Measurements from ENCODE around the gene ID1. TPM values are rescaled to one million over a fixed set of nuclear protein-coding genes. Genes with fewer than 3 reads are reported as not detected.
"Not testable (repeated sequence)": the region's sequence is repeated elsewhere in the genome, so short reads cannot be mapped to it uniquely, and the experiment has no call there.

Gene ID1
- total RNA-seq, 2 experiments from 2014 or later: 0.85 to 1.4 TPM

DNA sequence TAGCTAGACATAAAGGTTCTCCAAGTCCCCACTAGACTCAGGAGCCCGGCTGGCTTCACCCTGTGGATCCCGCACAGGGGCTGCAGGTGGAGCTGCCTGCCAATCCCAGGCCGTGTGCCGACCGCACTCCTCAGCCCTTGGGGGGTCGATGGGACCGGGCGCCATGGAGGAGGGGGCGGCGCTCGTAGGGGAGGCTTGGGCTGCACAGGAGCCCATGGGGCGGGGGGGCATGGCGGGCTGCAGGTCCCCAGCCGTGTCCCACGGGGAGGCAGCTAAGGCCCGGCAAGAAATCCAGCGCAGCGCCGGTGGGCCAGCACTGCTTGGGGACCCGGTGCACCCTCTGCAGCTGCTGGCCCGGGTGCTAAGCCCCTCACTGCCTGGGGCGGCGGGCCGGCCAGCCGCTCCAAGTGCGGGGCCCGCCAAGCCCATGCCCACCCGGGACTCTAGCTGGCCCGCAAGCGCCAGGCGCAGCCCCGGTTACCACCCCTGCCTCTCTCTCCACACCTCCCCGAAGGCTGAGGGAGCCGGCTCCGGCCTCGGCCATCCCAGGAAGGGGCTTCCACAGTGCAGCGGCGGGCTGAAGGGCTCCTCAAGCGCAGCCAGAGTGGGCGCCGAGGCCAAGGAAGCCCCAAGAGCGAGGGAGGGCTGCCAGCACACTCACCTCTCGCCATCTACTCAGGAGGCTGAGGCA is 26.5 kb upstream of the ID1 start:
- Mint-ChIP-seq H3K9me3 (no peaks in the 10 kb centered on the region), H3K4me1 (peaks cover 14% of the 10 kb centered on the region), H3K27me3 (no peaks in the 10 kb centered on the region), H3K36me3 (ENCODE audit: low read depth) (no peaks in the 10 kb centered on the region), H3K4me3 (no peak overlapping the region), H3K27ac (no peak overlapping the region)
- CTCF ChIA-PET: interaction anchor here (1.1 to 4.3 kb wide), 5 partner anchors 9 to 56 kb away, joined by 3 to 26 read pairs (median 7); no protein-coding TSS in a partner anchor
- DNase-seq: no peak
- POLR2A ChIA-PET: no interaction called here

DNA sequence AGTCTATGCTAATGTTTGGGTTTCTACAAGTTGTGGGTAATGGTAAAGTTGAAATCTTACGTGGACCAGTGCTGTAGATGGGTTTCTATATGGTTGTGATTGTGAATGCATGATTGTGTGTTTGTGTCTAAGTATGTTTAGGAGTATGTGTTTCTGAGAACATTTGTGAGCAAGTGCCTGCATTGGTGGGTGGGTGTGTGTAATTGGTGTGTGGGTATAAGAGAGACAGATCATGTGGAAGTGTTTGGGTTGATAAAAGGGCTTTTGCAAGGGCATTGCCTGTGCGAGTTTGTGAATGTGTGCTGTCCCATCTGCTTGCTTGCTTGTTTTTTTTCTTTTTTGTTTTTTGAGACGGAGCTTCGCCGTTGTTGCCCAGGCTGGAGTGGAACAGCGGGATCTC is 25.8 kb upstream of the ID1 start:
- Mint-ChIP-seq H3K4me1 (peaks cover 8% of the 10 kb centered on the region), H3K27me3 (no peaks in the 10 kb centered on the region), H3K36me3 (ENCODE audit: low read depth) (no peaks in the 10 kb centered on the region), H3K9me3 (no peaks in the 10 kb centered on the region), H3K27ac (no peak overlapping the region), H3K4me3 (no peak overlapping the region)
- CTCF ChIA-PET: interaction anchor here (0.6 to 4.3 kb wide), 3 partner anchors 17 to 1706 kb away, joined by 4 to 26 read pairs (median 6); no protein-coding TSS in a partner anchor
- no peak for DNase-seq
- POLR2A ChIA-PET: no interaction called here

DNA sequence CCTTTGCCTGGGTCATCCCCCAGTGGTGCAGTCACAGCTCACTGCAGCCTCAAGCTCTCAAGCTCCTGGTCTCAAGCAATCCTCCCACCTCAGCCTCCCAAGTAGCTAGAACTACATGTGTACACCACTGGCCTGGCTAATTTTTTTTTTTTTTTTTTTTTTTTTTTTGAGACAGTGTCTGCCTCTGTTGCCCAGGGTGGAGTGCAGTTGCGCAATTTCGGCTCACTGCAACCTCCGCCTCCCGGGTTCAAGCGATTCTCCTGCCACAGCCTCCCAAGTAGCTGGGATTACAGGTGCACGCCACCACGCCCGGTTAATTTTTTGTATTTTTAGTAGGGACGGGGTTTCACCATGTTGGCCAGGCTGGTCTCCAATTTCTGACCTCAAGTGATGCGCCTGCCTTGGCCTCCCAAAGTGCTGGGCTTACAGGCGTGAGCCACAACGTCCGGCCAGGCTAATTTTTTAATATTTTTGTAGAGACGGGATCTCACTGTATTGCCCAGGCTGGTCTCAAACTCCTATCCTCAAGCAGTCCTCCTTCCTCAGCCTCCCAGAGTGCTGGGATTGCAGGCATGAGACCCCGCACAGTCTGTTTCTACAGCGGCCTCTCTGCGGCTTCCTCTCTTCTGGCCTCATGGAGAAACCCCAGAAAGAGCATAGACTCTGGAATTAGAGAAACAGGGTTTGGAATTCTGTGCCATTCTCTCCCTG is 25.0 kb upstream of the ID1 start:
- H3K4me1 Mint-ChIP-seq; H3K9me3 Mint-ChIP-seq; H3K27me3 Mint-ChIP-seq; H3K36me3 Mint-ChIP-seq (ENCODE audit: low read depth); POLR2A ChIA-PET; DNase-seq; H3K4me3 Mint-ChIP-seq; H3K27ac Mint-ChIP-seq: not testable (repeated sequence)
- CTCF ChIA-PET: interaction anchor here (0.6 to 4.3 kb wide), 3 partner anchors 16 to 1706 kb away, joined by 4 to 26 read pairs (median 6); no protein-coding TSS in a partner anchor

DNA sequence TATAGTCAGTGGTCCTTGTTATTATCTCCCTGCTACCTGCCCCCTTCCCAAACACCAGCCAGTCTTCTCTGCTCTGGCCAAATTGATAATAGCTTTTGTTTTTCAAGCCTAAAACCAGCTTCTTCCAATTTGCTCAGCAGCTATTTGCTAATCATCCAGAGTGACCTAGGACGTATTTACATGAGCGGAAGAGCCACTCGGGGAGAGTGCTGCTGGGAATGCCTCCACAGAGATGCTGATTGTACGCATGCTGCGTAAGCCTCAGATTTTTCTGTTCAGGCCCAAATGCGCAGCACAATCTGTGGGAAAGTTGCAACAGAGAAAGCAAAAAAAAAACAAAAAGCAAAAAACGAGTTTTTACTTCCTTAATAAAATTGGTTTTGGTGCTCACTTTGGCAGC is 24.4 kb upstream of the ID1 start:
- Mint-ChIP-seq H3K4me1 (peaks cover 8% of the 10 kb centered on the region), H3K36me3 (ENCODE audit: low read depth) (no peaks in the 10 kb centered on the region), H3K9me3 (no peaks in the 10 kb centered on the region), H3K4me3 (no peak overlapping the region), H3K27me3 (peaks cover 5% of the 10 kb centered on the region), H3K27ac (no peak overlapping the region)
- POLR2A ChIA-PET: no interaction called here
- DNase-seq: no peak
- CTCF ChIA-PET: interaction anchor here (1.3 to 4.3 kb wide), 2 partner anchors 16 to 31 kb away, joined by 6 to 26 read pairs; no protein-coding TSS in a partner anchor

DNA sequence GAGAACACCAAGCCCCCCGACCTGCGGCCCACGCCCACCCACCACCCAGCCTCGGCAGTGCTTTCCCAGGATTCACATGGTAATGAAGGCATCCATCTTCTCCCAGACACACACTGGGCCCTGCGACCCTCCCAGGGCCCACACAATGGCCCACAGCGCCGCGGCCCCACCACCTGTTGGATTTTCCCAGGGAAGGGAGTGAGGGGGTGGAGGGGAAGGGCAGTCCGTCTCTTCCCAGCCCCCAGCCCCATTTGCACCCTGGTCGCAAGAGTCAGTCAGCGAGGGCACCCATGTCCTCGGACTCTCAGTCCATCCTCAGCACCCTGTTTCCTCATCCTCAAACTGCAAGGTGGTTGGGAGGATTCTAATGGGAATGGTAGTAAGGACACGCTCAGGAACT is 23.7 kb upstream of the ID1 start:
- Mint-ChIP-seq H3K36me3 (ENCODE audit: low read depth) (no peaks in the 10 kb centered on the region), H3K9me3 (no peaks in the 10 kb centered on the region), H3K4me1 (peaks cover 8% of the 10 kb centered on the region), H3K27me3 (peaks cover 7% of the 10 kb centered on the region), H3K4me3 (no peak overlapping the region), H3K27ac (no peak overlapping the region)
- DNase-seq: no peak
- CTCF ChIA-PET: no interaction called here
- POLR2A ChIA-PET: no interaction called here

DNA sequence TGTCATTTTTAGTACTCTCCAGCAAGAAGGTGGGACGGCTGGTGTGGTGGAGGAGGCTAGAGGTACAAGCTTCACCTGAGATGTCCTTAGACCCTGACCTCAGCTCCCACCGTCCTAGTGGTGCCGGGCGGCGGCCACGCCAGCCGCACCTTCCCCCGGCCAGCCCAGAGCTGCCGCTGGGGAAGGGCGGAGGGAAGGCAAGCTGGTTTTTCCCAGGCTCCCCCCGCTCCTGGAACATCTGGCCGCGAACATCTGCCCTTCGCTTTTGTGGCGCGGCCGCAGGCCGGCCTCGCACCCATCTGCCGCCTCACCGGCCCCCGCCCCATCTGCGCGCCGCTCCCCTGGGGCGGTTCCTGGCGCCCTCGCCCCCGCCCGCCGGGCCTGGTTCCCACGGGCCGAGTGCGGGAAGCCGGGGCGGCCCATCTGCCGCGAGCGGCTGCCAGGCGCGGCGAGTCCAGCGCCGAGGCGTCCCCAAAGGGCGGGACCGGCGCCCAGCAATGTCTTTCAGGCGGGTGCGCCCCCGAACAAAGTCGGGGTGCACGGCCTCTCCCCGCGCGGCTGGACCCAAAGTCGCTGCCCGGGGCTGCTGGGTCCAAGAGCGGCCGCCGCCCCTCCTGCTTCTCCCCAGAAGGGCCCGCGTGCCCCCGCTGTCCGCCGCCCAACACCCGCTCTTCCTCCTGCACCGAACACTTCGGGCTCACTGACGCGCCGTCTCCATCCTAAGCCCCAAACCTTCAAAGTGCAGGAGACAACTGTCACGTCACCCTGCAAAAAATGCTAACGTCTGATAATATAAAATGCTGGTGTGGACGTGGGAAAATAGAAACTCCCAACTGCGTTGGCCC is 17.3 kb upstream of the ID1 start:
- Mint-ChIP-seq H3K9me3 (no peaks in the 10 kb centered on the region), H3K36me3 (ENCODE audit: low read depth) (no peaks in the 10 kb centered on the region), H3K27me3 (peaks cover 25% of the 10 kb centered on the region), H3K4me1 (peaks cover 7% of the 10 kb centered on the region), H3K4me3 (peak overlapping the region; percentile 51), H3K27ac (no peak overlapping the region)
- ChIA-PET CTCF (interaction anchor here (0.6 to 3.4 kb wide), 6 partner anchors 10 to 136 kb away, joined by 3 to 25 read pairs (median 6); no protein-coding TSS in a partner anchor), POLR2A (no interaction called here)
- no peak for DNase-seq

DNA sequence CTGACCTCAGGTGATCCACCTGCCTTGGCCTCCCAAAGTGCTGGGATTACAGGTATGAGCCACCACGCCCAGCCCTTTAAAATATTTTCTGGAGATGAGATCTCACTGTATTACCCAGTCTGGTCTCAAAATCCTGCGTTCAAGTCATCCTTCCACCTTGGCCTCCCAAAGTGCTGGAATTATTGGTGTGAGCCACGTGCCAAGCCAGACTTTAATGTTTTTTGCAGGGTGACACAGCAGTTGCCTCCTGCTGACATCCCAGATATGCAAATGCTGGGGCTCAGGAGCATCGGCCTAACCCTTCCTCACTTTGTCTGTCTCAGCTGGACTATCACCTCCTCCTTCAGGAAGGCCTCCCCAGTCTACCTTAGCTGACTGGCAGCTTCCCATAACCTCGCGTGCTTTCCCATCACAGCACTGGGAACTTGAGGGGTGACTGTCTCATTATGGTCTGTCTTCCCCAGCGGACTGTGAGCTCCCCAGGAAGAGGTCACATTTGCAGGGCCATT is 14.3 kb upstream of the ID1 start:
- H3K36me3 Mint-ChIP-seq (ENCODE audit: low read depth): no peaks in the 10 kb centered on the region
- DNase-seq: no peak
- H3K4me3 Mint-ChIP-seq: no peak overlapping the region
- H3K27me3 Mint-ChIP-seq: peaks cover 19% of the 10 kb centered on the region
- ChIA-PET POLR2A (no interaction called here), CTCF (interaction anchor here (0.6 to 2.1 kb wide), 7 partner anchors 12 to 133 kb away, joined by 3 to 12 read pairs (median 4); no protein-coding TSS in a partner anchor)
- H3K4me1 Mint-ChIP-seq: peaks cover 7% of the 10 kb centered on the region
- H3K9me3 Mint-ChIP-seq: no peaks in the 10 kb centered on the region
- H3K27ac Mint-ChIP-seq: no peak overlapping the region

DNA sequence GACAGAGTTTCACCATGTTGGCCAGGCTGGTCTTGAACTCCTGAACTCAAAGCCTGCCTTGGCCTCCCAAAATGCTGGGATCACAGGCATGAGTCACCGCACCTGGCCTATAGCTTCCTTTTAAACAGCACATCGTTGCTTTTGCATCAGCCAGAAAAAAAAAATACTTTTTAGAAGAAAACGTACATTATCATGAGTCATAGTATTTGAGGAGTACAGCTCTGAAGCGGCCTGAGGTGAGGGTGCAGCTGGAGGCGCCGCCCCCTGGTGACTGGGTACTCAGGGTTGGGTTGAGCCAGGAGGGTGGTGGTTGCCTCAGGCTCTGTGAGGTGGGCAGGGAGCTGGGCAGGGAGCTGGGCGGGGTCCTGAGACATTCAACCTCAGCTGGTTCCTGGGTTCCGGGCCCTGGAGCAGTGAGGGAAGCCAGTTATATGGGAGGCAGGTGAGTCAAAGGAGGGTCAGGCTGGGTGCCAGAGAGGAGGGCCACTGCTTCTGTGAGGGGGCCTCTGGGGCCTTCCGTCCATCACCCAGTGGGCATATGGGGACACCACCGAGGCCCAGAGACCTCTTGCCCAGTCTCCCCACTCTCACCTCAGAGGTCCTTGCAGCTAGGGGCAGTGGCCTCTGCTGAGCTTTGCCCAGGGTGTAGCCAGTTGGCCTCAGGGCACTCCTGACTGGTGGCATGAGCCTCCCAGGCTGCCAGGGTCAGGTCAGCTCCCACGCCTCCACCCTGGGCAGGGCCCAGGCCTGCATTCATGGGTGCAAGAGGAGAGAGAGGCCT is 11.7 kb upstream of the ID1 start:
- DNase-seq: no peak
- H3K4me3 Mint-ChIP-seq: no peak overlapping the region
- ChIA-PET CTCF (interaction anchor here (0.8 to 1.9 kb wide), 4 partner anchors 12 to 34 kb away, joined by 3 to 9 read pairs (median 4); partner anchors contain the start of gene ID1), POLR2A (no interaction called here)
- peaks cover under 1% of the 10 kb centered on the region for H3K4me1 Mint-ChIP-seq
- H3K36me3 Mint-ChIP-seq (ENCODE audit: low read depth): no peaks in the 10 kb centered on the region
- peaks cover 8% of the 10 kb centered on the region for H3K27me3 Mint-ChIP-seq
- H3K9me3 Mint-ChIP-seq: no peaks in the 10 kb centered on the region
- H3K27ac Mint-ChIP-seq: no peak overlapping the region

DNA sequence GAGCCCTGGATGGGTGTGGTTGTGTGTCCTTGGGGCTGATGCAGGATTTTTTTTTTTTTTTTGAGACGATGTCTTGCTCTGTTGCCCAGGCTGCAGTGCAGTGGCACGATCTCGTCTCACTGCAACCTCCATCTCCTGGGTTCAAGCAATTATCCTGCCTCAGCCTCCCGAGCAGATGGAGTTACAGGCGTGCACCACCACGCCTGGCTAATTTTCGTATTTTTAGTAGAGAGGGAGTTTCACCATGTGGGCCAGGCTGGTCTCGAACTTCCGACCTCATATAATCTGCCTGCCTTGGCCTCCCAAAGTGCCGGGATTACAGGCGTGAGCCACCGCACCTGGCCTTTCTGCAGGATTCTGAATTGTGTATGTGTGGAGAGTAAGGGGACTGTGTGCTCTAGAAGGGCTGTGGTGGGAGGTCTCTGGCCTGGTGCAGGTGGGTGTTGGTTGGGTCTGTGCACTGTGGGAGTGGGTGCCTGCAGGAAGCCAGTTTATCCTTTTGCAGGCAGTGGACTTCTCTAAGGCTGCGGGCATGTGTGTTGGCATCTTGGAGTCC is 11.0 kb upstream of the ID1 start:
- no peaks in the 10 kb centered on the region for H3K9me3 Mint-ChIP-seq
- POLR2A ChIA-PET: no interaction called here

DNA sequence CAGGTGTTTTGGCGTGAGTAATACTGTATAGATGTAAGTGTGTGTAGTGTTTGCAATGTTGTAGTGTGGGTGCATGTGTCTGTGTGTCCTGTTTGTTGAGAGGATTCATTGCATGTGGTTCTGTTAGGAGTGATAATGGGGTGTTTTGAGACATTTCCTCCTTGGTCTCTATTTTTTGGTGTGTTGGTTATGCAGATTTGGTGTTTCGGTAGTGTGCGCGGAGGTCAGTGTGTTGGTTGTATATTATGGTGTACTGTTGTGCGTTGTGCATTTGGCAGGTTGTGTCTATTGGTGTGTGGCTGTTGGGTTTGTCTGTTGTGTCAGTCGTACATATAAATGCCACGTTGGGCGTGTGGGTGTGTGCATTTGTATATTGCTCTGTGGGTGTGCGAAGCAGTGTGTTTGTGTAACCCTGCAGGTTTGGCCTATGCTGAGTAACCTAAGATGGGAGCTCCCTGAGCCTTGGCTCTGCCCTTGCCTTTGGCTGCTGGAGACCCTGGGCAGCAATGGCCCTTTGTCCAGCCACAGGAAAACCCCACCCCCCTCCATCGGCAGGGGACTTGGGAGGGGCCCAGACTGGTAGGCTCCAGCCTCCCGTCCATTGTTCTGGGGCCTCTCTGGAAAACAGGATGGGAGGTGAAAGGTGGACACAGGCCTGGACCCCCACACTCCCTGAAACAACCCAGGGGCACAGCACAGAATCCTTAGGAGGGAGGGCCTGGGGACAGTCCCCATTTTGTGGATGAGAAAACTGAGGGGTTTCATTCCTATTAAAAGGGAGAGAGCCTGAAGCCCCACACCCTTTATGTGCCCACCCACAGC is 10.3 kb upstream of the ID1 start:
- POLR2A ChIA-PET: no interaction called here
- Mint-ChIP-seq H3K36me3 (ENCODE audit: low read depth) (no peaks in the 10 kb centered on the region), H3K27ac (no peak overlapping the region), H3K4me1 (no peaks in the 10 kb centered on the region), H3K9me3 (no peaks in the 10 kb centered on the region), H3K4me3 (no peak overlapping the region), H3K27me3 (no peaks in the 10 kb centered on the region)
- DNase-seq: no peak
- CTCF ChIA-PET: interaction anchor here (1.1 to 2.2 kb wide), 2 partner anchors 18 to 32 kb away, joined by 3 to 9 read pairs; no protein-coding TSS in a partner anchor

More for the DNA sequence above, 11.0 kb upstream of the ID1 start:
- Mint-ChIP-seq H3K27ac (peak overlapping the region; percentile 16), H3K4me3 (no peak overlapping the region), H3K4me1 (no peaks in the 10 kb centered on the region), H3K27me3 (peaks cover under 1% of the 10 kb centered on the region), H3K36me3 (ENCODE audit: low read depth) (no peaks in the 10 kb centered on the region)
- no peak for DNase-seq
- CTCF ChIA-PET: interaction anchor here (1.1 to 2.2 kb wide), 3 partner anchors 11 to 19 kb away, joined by 3 to 9 read pairs (median 9); partner anchors contain the start of gene ID1

DNA sequence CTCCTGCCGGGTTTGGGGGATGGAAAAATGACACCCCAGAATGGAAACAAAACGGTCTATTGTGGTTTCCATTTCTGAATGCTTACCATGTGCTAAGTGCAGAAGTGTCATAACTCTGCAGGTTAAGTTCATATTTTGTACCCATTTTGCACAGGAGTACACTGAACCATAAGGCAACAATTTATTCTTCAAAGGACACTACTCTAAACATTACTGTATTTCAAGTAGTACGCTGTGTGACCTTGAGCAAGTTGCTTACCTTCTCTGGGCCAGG is 9.8 kb upstream of the ID1 start:
- DNase-seq: no peak
- Mint-ChIP-seq H3K27ac (no peak overlapping the region), H3K4me3 (no peak overlapping the region), H3K4me1 (no peaks in the 10 kb centered on the region), H3K36me3 (ENCODE audit: low read depth) (no peaks in the 10 kb centered on the region), H3K9me3 (no peaks in the 10 kb centered on the region), H3K27me3 (no peaks in the 10 kb centered on the region)
- CTCF ChIA-PET: interaction anchor here (1.1 to 2.2 kb wide), 2 partner anchors 17 to 33 kb away, joined by 3 to 9 read pairs; no protein-coding TSS in a partner anchor
- POLR2A ChIA-PET: no interaction called here
